Karpas-422 (cell line): ENCODE measurements around the gene LRRC4C. TPM values are rescaled to one million over a fixed set of nuclear protein-coding genes. Genes with fewer than 3 reads are reported as not detected.

Experiments used
- DNase-seq: peaks from one replicate; pipeline ENCODE4 v3.0.0-alpha.2; 2015
- H2AFZ ChIP-seq: fragments of 200-600 bp; sonication (generic); 2 replicates; pipeline ENCODE4 v1.6.1; 2014; ENCODE audit warnings: antibody characterized with exemption, low read length, mixed read lengths
- H3K27ac ChIP-seq: fragments of 200-600 bp; sonication (generic); 2 replicates; pipeline ENCODE4 v1.5.1; 2014; ENCODE audit warnings: mild to moderate bottlenecking, low read length, moderate library complexity
- H3K27me3 ChIP-seq: fragments of 200-600 bp; sonication (generic); 2 replicates; pipeline ENCODE4 v1.6.1; 2014; ENCODE audit warnings: low read length, mixed read lengths
- H3K36me3 ChIP-seq: fragments of 200-600 bp; sonication (generic); 2 replicates; pipeline ENCODE4 v1.6.1; 2014; ENCODE audit warnings: low read length, mixed read lengths; ENCODE audit not compliant: insufficient read depth
- H3K4me1 ChIP-seq: fragments of 200-600 bp; sonication (generic); 2 replicates; pipeline ENCODE4 v1.6.1; 2014; ENCODE audit warnings: mild to moderate bottlenecking, low read length, mixed read lengths
- H3K4me2 ChIP-seq: fragments of 200-600 bp; sonication (generic); 2 replicates; pipeline ENCODE4 v1.6.1; 2014; ENCODE audit warnings: low read length, low read depth, mild to moderate bottlenecking; ENCODE audit not compliant: poor library complexity, severe bottlenecking
- H3K4me3 ChIP-seq: fragments of 200-600 bp; sonication (generic); 2 replicates; pipeline ENCODE4 v1.5.1; 2014; ENCODE audit warnings: mild to moderate bottlenecking, antibody characterized with exemption, low read length, mixed read lengths
- H3K79me2 ChIP-seq: fragments of 200-600 bp; sonication (generic); 2 replicates; pipeline ENCODE4 v1.6.1; 2014; ENCODE audit warnings: mild to moderate bottlenecking, low read length, mixed read lengths
- H3K9ac ChIP-seq: fragments of 200-600 bp; sonication (generic); 2 replicates; pipeline ENCODE4 v1.6.0; 2014; ENCODE audit warnings: low read length
- H3K9me2 ChIP-seq: fragments of 200-600 bp; sonication (generic), shearing (Covaris generic); replicated peaks from 2 replicates; pipeline ENCODE4 v1.6.0; 2014; ENCODE audit warnings: mild to moderate bottlenecking, low read length, moderate library complexity; ENCODE audit not compliant: insufficient read depth
- H3K9me3 ChIP-seq: fragments of 300-700, 200-600 bp; sonication (generic); 2 replicates; pipeline ENCODE4 v1.6.1; 2014; ENCODE audit warnings: low read length, mixed read lengths
- H4K20me1 ChIP-seq: fragments of 200-600 bp; sonication (generic); 2 replicates; pipeline ENCODE4 v1.6.1; 2014; ENCODE audit warnings: mild to moderate bottlenecking, antibody characterized with exemption, low read length, low read depth; ENCODE audit not compliant: insufficient read depth
- total RNA-seq: library from RNA; depleted of rRNA; stranded (reverse); fragments of >200 nt; shearing (Covaris generic); gene quantifications from 2 replicates; pipeline ENCODE4 v1.2.3, GENCODE V29; 2014; ENCODE audit warnings: low replicate concordance

Gene LRRC4C
- total RNA-seq, 1 experiment from 2014 or later: not detected

DNA sequence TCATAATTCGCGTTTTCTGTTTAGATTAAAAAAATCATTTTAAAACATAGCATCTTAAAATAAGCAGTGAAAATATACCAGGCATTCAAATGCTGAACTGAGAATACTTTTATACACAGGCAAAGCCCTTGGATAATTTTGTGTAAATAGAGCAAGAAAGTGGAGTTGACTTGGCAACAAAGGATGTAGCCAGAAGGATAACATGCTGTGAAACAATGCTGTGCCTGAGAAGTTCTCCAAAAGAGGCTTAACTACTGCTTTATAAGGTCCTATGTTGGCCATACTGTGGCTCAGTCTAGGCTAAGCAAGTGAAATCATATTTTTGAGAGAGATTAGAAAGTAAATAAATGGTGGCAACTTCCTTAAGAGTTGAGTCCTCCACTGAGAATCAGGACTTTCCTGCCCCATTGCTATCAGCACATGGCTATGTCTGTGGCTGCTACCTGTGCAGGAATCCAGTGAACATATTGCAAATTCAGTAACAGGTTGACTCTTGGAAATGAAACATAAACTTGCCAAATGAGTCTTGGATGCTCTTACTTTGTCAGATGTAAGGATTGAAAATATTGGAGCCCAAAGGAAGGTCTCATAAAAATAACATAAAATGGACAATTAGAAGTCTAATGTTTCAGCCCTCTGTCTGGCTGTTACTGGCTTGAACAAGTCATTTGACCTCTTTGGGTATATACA, 448.9 kb downstream of the LRRC4C start:
- no peak overlapping the region for H3K9ac ChIP-seq
- no peaks in the 10 kb centered on the region for H3K79me2 ChIP-seq
- no peaks in the 10 kb centered on the region for H3K4me1 ChIP-seq
- no peak overlapping the region for H2AFZ ChIP-seq
- H3K4me3 ChIP-seq: no peak overlapping the region
- no peaks in the 10 kb centered on the region for H3K9me2 ChIP-seq
- H3K4me2 ChIP-seq: no peak overlapping the region
- peaks cover 38% of the 10 kb centered on the region for H3K9me3 ChIP-seq
- no peaks in the 10 kb centered on the region for H4K20me1 ChIP-seq
- no peaks in the 10 kb centered on the region for H3K36me3 ChIP-seq
- H3K27me3 ChIP-seq: no peaks in the 10 kb centered on the region
- H3K27ac ChIP-seq: no peak overlapping the region
- no peak for DNase-seq

DNA sequence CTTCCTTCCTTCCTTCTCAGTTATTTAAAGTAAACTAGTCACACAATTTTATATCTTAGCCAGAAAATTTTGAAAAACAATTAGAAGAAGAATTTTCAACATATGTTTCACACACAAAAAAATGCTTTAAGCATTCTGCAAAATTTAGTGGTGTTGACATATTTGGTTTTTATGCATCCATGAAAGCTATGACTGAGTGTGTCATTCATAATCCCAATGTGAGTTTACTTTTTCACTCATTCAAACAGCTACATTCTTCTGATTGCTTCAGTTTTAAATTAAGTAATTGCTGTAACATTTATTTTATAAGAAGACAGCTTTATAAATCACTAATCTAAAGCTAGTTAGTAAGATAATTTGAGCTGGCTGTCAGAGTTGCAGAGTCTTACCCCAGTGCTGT, 453.5 kb downstream of the LRRC4C start:
- Histone ChIP-seq H3K9me3 (peaks cover 34% of the 10 kb centered on the region), H3K4me2 (no peak overlapping the region), H3K4me3 (no peak overlapping the region), H3K9me2 (no peaks in the 10 kb centered on the region), H3K27ac (no peak overlapping the region), H4K20me1 (no peaks in the 10 kb centered on the region), H3K4me1 (no peaks in the 10 kb centered on the region), H3K79me2 (no peaks in the 10 kb centered on the region), H3K27me3 (no peaks in the 10 kb centered on the region), H2AFZ (no peak overlapping the region), H3K9ac (no peak overlapping the region), H3K36me3 (no peaks in the 10 kb centered on the region)
- DNase-seq: no peak

DNA sequence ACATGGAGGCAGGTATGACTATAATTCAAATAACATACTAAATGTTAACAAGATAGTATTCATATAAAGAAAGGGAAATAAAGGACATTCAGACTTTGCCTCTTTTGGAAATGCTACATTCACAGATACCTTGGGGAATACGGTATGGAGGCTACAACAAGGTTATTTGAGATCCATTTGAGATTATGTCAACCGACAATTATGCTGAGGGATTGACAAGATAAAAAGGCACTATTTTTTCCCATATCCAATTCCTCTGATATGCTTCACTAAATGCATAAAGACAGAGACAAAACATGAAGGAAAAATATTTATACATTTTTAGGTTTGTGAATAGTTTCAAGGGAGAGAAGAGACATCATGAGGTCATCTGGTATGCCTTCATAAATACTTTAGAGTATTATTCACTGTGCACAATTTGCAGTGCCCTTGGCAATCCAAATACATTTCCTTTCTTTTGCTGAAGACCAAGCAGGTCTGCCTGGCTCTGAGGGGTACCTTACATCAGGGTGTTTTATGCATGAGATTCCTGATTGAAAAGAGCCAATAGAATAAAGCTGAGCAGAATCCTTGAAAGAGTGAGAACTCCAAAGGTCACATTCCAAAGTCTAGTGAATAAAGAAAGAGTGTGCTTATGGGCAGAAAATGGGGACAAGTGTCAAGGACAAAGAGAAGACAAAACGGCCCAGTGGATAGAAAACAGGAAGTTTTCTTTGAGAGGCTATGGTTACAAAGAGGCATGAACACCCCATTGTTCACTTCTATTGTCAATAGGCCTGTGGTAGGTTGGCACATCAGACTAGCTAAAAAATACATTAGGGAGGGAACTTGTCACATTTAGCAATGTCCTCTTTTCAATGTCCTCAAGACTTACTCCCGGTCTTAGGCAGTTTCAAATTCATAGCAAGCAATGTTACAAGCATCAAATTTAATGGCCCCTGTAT, 455.8 kb downstream of the LRRC4C start:
- Histone ChIP-seq H3K4me3 (no peak overlapping the region), H3K9me3 (peaks cover 24% of the 10 kb centered on the region), H2AFZ (no peak overlapping the region), H3K27me3 (no peaks in the 10 kb centered on the region), H4K20me1 (no peaks in the 10 kb centered on the region), H3K4me1 (no peaks in the 10 kb centered on the region), H3K79me2 (no peaks in the 10 kb centered on the region), H3K36me3 (no peaks in the 10 kb centered on the region), H3K27ac (no peak overlapping the region), H3K4me2 (no peak overlapping the region), H3K9me2 (no peaks in the 10 kb centered on the region), H3K9ac (no peak overlapping the region)
- no peak for DNase-seq

DNA sequence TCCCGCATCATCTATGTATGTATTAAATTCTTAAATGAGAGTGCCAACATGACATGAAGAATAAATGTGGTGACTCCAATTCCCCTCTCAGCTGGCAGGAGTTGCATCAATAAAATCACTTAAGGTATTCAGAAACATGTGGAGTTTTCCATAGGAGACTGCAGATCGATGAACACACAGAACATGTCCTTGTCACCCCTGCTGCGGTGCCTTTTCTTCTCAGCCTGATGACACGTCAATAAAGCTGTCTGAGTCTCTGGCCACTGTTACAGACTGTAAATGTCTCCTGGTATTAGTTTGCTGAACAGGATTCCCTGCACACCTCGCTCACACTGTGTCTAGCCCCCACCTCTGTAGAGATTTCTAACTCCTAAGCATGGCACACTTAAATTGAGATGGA, 460.5 kb downstream of the LRRC4C start:
- Histone ChIP-seq H3K4me2 (no peak overlapping the region), H3K4me1 (no peaks in the 10 kb centered on the region)

DNA sequence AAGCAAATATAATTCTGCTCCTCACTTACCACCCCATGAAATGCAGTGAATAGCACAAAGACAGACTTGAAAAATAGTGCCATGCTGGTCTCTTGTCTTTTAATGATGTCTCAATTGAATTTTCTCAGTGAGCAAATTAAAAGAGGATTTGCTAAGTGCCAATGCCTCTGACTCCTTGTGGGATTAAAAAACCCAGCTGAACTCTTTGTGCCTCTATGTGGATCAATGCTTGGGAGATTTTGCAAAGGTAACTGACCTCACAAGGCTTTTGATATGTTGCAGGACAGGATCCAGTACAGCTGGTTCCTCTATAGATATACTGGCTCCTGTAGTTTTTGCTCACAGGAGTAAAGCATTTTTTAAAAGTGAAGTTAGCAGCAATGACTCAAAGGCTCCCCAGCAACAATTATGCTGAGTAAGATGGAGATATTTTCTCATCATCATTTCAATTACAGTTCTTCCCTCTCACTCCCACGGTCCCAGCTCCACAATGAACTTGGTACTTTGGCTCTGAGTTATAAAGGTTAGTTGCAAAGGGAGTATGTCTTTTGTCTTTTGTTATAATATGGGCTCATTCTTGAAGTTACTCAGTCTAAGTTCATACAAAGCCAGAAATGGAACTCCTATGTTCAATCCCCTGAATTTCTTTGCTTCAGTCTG, 471.5 kb downstream of the LRRC4C start:
- no peak overlapping the region for H3K27ac ChIP-seq
- no peaks in the 10 kb centered on the region for H3K9me2 ChIP-seq
- no peak overlapping the region for H3K4me3 ChIP-seq
- H3K79me2 ChIP-seq: no peaks in the 10 kb centered on the region
- no peaks in the 10 kb centered on the region for H3K27me3 ChIP-seq
- no peak for DNase-seq
- H3K9ac ChIP-seq: no peak overlapping the region
- H3K4me1 ChIP-seq: no peaks in the 10 kb centered on the region
- H2AFZ ChIP-seq: no peak overlapping the region
- no peak overlapping the region for H3K4me2 ChIP-seq
- no peaks in the 10 kb centered on the region for H3K36me3 ChIP-seq
- H4K20me1 ChIP-seq: no peaks in the 10 kb centered on the region
- H3K9me3 ChIP-seq: peaks cover 19% of the 10 kb centered on the region

More for the DNA sequence above, 460.5 kb downstream of the LRRC4C start:
- DNase-seq: no peak
- Histone ChIP-seq H3K36me3 (no peaks in the 10 kb centered on the region), H4K20me1 (no peaks in the 10 kb centered on the region), H3K9ac (no peak overlapping the region), H3K9me2 (no peaks in the 10 kb centered on the region), H2AFZ (no peak overlapping the region), H3K27me3 (no peaks in the 10 kb centered on the region), H3K79me2 (no peaks in the 10 kb centered on the region), H3K9me3 (peaks cover 21% of the 10 kb centered on the region), H3K27ac (no peak overlapping the region), H3K4me3 (no peak overlapping the region)

DNA sequence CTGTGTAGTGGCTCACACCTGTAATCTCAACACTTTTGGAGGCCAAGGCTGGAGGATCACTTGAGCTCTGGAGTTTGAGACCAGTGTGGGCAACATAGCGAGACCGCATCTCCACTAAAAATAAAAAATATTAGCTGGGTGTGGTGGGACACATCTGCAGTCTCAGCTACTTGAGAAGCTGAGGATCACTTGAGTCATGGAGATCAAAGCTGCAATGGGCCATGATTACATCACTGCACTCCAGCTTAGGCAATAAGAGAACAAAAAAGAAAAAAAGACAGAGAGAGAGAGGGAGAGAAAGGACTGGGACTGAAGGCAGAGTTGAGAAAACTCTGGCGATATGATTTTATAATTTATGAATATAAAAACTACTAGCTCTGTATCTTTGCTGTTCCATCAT, 473.1 kb downstream of the LRRC4C start:
- Histone ChIP-seq H3K4me1 (no peaks in the 10 kb centered on the region), H3K27ac (no peak overlapping the region), H3K9me3 (peaks cover 29% of the 10 kb centered on the region), H3K9ac (no peak overlapping the region), H3K4me3 (no peak overlapping the region), H3K4me2 (no peak overlapping the region), H3K36me3 (no peaks in the 10 kb centered on the region), H3K79me2 (no peaks in the 10 kb centered on the region), H3K9me2 (no peaks in the 10 kb centered on the region), H2AFZ (no peak overlapping the region), H4K20me1 (no peaks in the 10 kb centered on the region), H3K27me3 (no peaks in the 10 kb centered on the region)
- no peak for DNase-seq

DNA sequence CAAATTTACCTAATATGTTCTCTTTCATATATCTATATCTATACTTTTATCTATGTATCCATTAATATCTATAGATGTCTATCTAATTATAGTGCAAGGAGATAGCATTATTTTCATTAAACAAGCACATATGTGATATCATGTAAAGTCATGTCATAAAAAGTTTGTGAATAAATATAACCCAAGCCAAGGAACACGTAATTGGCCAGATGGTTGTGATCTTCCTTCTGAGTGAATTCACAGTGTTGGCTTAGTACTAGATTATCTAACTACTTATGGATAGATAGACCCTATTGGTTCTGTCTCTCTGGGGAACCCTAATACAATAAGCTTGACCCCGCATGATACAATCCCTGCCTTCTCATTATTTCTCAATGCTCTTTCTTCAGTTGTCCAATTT, 484.4 kb downstream of the LRRC4C start:
- H3K27ac ChIP-seq: no peak overlapping the region
- H3K9ac ChIP-seq: no peak overlapping the region
- no peaks in the 10 kb centered on the region for H4K20me1 ChIP-seq
- H3K9me3 ChIP-seq: peaks cover 41% of the 10 kb centered on the region
- no peaks in the 10 kb centered on the region for H3K27me3 ChIP-seq
- no peaks in the 10 kb centered on the region for H3K9me2 ChIP-seq
- no peak for DNase-seq
- H3K36me3 ChIP-seq: no peaks in the 10 kb centered on the region
- no peak overlapping the region for H3K4me3 ChIP-seq
- H3K79me2 ChIP-seq: no peaks in the 10 kb centered on the region
- no peaks in the 10 kb centered on the region for H3K4me1 ChIP-seq
- H2AFZ ChIP-seq: no peak overlapping the region
- H3K4me2 ChIP-seq: no peak overlapping the region

DNA sequence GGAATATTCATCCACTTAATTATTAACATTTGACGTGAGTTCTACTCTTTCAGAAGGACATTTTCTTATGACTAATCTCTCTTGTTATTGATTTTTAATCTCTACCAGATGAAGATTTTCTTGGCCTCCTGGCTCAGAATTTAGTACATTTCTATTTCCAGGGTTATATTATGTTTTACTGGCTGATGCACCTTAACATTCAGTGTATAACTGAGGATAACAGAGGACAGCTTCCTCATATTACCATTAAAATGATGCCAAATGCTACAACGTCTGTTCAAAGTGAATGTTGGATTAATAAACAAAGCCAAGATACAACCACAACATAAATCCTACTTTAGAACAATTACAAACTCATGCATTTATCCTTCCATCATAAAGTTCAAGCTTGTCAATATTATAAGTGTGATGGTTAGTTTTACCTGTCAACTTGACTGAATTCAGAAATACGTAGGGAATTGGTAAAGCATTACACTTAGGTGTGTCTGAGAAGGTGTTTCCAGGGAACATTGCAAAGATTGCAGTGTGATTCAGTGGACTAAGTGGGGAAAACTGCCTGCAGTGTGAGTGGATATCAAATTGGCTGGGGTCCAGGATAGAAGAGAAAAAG, 485.2 kb downstream of the LRRC4C start:
- H2AFZ ChIP-seq: no peak overlapping the region
- H3K4me3 ChIP-seq: no peak overlapping the region
- H3K9ac ChIP-seq: no peak overlapping the region
- H3K4me2 ChIP-seq: no peak overlapping the region
- H3K27ac ChIP-seq: no peak overlapping the region
- no peaks in the 10 kb centered on the region for H4K20me1 ChIP-seq
- H3K27me3 ChIP-seq: no peaks in the 10 kb centered on the region
- no peaks in the 10 kb centered on the region for H3K79me2 ChIP-seq
- H3K9me3 ChIP-seq: peaks cover 40% of the 10 kb centered on the region
- DNase-seq: no peak
- no peaks in the 10 kb centered on the region for H3K9me2 ChIP-seq
- H3K4me1 ChIP-seq: no peaks in the 10 kb centered on the region
- no peaks in the 10 kb centered on the region for H3K36me3 ChIP-seq
